Esophagus muscularis mucosa (tissue), 4 donors: ENCODE results near the gene PARD6B. TPM values are rescaled to one million over a fixed set of nuclear protein-coding genes. Genes with fewer than 3 reads are reported as not detected.

Source experiments
- DNase-seq: peaks from one replicate; pipeline ENCODE4 v3.0.0-alpha.2; 2017; ENCODE audit errors: extremely low spot score
- H3K27ac ChIP-seq, 4 donors: fragments of 200-600 bp; sonication (generic); replicated peaks in 1 of 4; 1 replicate in 3 of 4; 2 replicates in 1 of 4; pipeline ENCODE4 v1.5.1; 2016 to 2019; ENCODE audit warnings: mild to moderate bottlenecking in 1 of 4
- H3K27me3 ChIP-seq, 4 donors: fragments of 200-600 bp; sonication (generic); one replicate each; pipeline versions ENCODE4 v1.5.1 to v1.6.0; 2016 to 2019
- H3K36me3 ChIP-seq, 4 donors: fragments of 200-600 bp; sonication (generic); one replicate each; pipeline ENCODE4 v1.5.1; 2016 to 2019
- H3K4me1 ChIP-seq, 4 donors: fragments of 200-600 bp; sonication (generic); one replicate each; pipeline ENCODE4 v1.5.1; 2016 to 2019
- H3K4me3 ChIP-seq, 4 donors: fragments of 200-600 bp; sonication (generic); 1 replicate in 2 of 4; 2 replicates in 2 of 4; pipeline ENCODE4 v1.5.1; 2016 to 2019; ENCODE audit warnings: mild to moderate bottlenecking in 4 of 4, moderate library complexity in 1 of 4
- H3K9me3 ChIP-seq, 4 donors: fragments of 200-600 bp; sonication (generic); 1 replicate in 3 of 4; 2 replicates in 1 of 4; pipeline ENCODE4 v1.5.1; 2016 to 2019
- EP300 ChIP-seq: sonication (generic); formaldehyde crosslinking; IDR thresholded peaks from one replicate; pipeline ENCODE4 v1.6.1; 2017; ENCODE audit warnings: antibody characterized with exemption
- POLR2A ChIP-seq: fragments of 450-650 bp; IDR thresholded peaks from one replicate; pipeline ENCODE4 v1.6.1; 2017; ENCODE audit warnings: antibody characterized with exemption, moderate library complexity, mild to moderate bottlenecking, low read depth
- POLR2AphosphoS5 ChIP-seq, 2 donors: sonication (generic); formaldehyde crosslinking; IDR thresholded peaks; one replicate each; pipeline ENCODE4 v1.6.1; 2017; ENCODE audit warnings: antibody characterized with exemption in 2 of 2
- WGBS: methylation state at CpG from one replicate; pipeline ENCODE4 v1.1.5; 2018; 5-methylcytosine and 5-hydroxymethylcytosine counted together
- intact Hi-C: fragments of 100-400 bp; cut with DNase I; formaldehyde crosslinking; loops from one replicate; pipeline ENCODE4 v1.15.1; 2023
- total RNA-seq, 4 donors: library from RNA; depleted of rRNA; stranded (reverse); fragments of >200 nt; gene quantifications; one replicate each; pipeline versions ENCODE4 v1.1.0 to v1.2.1, GENCODE V29; 2016
- TF ChIP-seq, protein P1 (sequence below), 3 experiments: fragments of 200-600 bp in 2 of 3; fragments of 450-650 bp in 1 of 3; sonication (generic) in 2 of 3; IDR thresholded peaks; one replicate each; pipeline ENCODE4 v1.5.1; 2017 to 2019; ENCODE audit warnings: antibody characterized with exemption in 3 of 3, mild to moderate bottlenecking in 2 of 3, moderate library complexity in 1 of 3

PARD6B gene
- total RNA-seq, 4 donors from 2014 or later = 0.99 to 4.2 (median 2.8) TPM

DNA sequence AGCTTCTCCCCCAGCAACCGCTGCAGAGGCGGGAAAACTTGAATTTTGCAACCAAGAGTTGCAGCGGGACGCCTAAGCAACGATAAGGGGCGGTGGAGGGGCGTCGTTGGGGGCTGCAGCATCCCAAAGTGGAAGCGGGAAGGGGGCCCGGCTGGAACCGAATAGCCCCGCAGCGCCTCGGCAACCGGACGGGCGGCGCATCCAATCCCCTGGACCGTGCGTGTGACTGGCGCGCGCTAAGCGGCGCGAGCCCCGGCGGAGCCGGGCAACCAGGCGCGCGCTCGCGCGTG, 670 bp upstream of the PARD6B start:
- no peaks in the 10 kb centered on the region for H3K36me3 ChIP-seq
- intact Hi-C loops = no loop called here
- peaks cover 18 to 25% (median 21%) of the 10 kb centered on the region in 4 donors for H3K4me1 ChIP-seq
- H3K4me3 ChIP-seq = peak overlapping the region; percentile 76 to 91 (median 84)
- 0% methylated on average over 2 of the region's 35 CpGs for WGBS
- no peak for TF ChIP-seq POLR2AphosphoS5 (IDR thresholded peaks at IDR 0.05)
- TF ChIP-seq POLR2A = no peak
- no peak for TF ChIP-seq EP300
- TF ChIP-seq, protein P1, sequence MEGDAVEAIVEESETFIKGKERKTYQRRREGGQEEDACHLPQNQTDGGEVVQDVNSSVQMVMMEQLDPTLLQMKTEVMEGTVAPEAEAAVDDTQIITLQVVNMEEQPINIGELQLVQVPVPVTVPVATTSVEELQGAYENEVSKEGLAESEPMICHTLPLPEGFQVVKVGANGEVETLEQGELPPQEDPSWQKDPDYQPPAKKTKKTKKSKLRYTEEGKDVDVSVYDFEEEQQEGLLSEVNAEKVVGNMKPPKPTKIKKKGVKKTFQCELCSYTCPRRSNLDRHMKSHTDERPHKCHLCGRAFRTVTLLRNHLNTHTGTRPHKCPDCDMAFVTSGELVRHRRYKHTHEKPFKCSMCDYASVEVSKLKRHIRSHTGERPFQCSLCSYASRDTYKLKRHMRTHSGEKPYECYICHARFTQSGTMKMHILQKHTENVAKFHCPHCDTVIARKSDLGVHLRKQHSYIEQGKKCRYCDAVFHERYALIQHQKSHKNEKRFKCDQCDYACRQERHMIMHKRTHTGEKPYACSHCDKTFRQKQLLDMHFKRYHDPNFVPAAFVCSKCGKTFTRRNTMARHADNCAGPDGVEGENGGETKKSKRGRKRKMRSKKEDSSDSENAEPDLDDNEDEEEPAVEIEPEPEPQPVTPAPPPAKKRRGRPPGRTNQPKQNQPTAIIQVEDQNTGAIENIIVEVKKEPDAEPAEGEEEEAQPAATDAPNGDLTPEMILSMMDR (IDR thresholded peaks at IDR 0.05) = no peak
- H3K27me3 ChIP-seq = no peaks in the 10 kb centered on the region
- no peaks in the 10 kb centered on the region for H3K9me3 ChIP-seq
- no peak for DNase-seq
- peak overlapping the region; percentile 62 to 84 (median 77) for H3K27ac ChIP-seq

DNA sequence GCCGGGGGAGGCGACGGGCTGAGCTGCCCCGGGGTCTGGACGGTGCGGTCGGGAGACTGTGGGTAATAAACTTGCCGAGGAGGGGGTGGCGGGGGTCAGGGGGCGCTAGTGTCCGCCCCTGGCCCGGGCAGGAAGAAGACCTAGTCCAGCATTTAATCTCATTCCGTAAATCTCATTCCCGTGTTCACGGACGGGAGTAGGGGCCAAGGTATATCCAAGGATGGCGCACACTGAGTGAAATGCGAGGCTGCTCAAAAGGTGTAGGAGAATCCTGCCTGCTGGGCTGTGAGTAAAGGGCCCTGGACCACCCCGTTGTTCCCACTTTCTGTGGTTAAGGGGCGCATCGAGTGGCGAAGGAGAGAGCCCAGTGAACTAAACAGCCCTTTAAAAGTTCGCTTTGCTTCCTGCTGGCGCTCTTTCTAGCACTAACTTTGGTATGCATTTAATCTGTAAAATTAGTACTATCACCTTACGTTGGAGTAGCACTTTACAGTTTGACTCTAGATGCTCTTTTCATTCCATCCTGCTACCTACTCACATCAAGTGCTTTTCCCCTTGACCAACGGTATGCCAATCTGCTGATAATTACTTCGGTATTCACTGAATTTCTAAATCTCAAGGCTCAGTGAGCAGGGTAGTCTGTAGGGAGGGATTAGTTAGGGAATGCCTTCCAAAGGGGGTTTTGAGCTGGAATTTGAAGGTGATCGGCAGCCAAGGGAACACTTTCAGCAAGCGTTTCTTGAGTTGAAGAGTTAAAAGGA, 730 bp downstream of the PARD6B start:
- intact Hi-C loops = no loop called here
- TF ChIP-seq EP300 = no peak
- TF ChIP-seq POLR2A = no peak
- TF ChIP-seq, protein P1 (IDR thresholded peaks at IDR 0.05) = no peak
- no peak for TF ChIP-seq POLR2AphosphoS5 (IDR thresholded peaks at IDR 0.05)
- Histone ChIP-seq H3K9me3 (no peaks in the 10 kb centered on the region), H3K4me3 (peak overlapping the region; percentile 76 to 91 (median 84)), H3K27ac (peak overlapping the region; percentile 62 to 84 (median 77)), H3K36me3 (no peaks in the 10 kb centered on the region), H3K27me3 (no peaks in the 10 kb centered on the region), H3K4me1 (peaks cover 17 to 23% (median 20%) of the 10 kb centered on the region in 4 donors)
- 32% methylated on average over 17 of the region's 29 CpGs for WGBS
- peak; percentile 34 for DNase-seq

DNA sequence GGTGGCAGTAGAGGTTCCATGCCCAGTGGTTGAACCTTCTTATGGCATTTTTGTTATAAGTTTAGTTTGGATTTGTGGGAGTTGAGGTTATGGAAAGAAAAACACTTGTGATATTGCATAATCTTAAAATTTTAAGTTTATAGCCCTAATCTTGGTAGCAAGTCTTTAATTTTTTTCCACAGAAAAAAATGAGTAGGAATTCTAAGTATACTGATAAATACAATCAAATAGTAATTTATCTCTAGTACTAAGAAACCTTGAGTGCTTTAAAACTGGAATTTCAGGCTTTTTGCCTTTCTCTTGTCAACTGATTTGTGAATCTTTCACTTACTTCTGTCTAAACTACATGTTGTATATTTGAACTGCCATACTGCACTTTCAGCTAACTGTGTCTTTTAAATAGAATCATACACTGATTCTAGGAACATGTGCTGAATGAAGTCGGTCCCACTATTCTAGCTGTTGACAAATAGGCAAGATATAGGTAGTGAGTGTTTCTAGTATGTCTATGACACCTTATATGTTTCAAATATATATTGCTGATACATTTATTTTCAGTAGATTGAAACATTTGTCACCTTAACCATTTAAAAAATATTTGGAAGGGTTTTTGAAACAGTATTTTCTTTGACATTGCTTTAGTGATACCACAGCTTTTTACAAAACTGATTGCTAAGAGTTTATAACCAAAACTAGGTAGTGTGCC, 2.4 kb downstream of the PARD6B start:
- H3K27me3 ChIP-seq = no peaks in the 10 kb centered on the region
- 79% methylated on average over 1 of the region's 1 CpG for WGBS
- intact Hi-C loops = no loop called here
- DNase-seq = no peak
- TF ChIP-seq, protein P1 (IDR thresholded peaks at IDR 0.05) = no peak
- TF ChIP-seq POLR2AphosphoS5 (IDR thresholded peaks at IDR 0.05) (no peak), EP300 (no peak), POLR2A (no peak)
- H3K36me3 ChIP-seq = no peaks in the 10 kb centered on the region
- peaks cover 17 to 23% (median 20%) of the 10 kb centered on the region in 4 donors for H3K4me1 ChIP-seq
- H3K9me3 ChIP-seq = no peaks in the 10 kb centered on the region
- no peak overlapping the region for H3K27ac ChIP-seq
- no peak overlapping the region for H3K4me3 ChIP-seq

DNA sequence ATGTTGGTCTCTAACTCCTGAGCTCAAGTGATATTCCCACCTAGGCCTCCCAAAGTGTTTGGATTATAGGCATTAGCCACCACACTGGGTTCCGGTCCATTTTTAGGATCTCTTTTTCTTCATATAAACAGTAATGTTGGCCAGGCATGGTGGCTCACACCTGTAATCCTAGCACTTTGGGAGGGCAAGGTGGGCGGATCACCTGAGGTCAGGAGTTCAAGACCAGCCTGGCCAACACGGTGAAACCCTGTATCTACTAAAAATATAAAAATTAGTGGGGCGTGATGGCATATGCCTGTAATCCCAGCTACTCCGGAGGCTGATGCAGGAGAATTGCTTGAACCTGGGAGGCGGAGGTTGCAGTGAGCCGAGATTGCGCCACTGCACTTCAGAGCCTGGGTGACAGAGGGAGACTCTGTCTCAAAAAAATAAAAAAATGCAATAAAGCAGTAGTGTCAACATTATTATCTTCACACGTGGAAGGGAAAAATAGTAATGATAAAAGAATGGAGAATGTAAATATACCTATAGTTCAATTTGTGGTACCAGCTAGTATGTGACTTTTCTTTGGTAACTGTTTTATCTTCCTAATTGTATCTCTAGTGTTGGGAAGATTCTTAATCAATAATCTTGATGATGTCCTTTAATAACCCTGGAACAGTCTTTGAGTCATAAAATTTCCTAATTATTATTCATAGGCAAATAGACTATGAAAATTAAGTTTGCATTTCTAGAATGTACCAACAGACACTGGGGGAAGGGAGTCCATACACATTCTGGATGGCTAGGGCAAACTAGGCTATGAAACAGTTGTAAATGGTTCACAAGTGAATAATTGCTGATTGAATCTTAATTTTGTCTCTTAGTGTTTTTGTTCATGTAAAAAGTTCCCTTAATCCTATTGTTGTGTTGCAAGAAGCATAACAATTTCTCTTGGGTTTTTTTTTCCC, 3.6 kb downstream of the PARD6B start:
- no peaks in the 10 kb centered on the region for H3K9me3 ChIP-seq
- 92% methylated on average over 9 of the region's 9 CpGs for WGBS
- H3K27ac ChIP-seq = no peak overlapping the region
- H3K4me1 ChIP-seq = peaks cover 16 to 22% (median 20%) of the 10 kb centered on the region in 4 donors
- H3K4me3 ChIP-seq = no peak overlapping the region
- TF ChIP-seq, protein P1 (IDR thresholded peaks at IDR 0.05) = no peak
- TF ChIP-seq EP300 = no peak
- TF ChIP-seq POLR2AphosphoS5 (IDR thresholded peaks at IDR 0.05) = no peak
- no peak for TF ChIP-seq POLR2A
- no peak for DNase-seq
- no peaks in the 10 kb centered on the region for H3K27me3 ChIP-seq
- intact Hi-C loops = no loop called here
- H3K36me3 ChIP-seq = no peaks in the 10 kb centered on the region
